ENCODE measurements around the gene PTPRZ1.

DNA sequence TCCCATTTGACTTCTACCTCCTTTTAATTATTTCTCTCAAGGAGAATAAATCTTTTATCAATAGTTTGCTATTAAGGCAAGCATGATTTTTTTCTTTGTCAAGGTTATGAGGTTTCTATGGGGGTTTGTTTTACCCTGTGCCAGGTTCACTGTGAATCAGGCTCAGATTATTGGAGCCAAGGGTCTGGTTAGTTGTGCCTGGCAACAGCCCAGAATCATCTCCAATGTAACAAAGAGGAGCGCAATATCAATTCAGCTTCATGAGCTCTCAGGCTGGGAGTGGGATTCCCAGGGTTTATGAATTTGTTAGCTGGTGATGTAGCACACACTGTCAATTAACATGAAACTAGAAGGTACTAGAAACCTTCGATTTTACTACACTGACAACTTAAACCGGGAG is 197.9 kb downstream of the PTPRZ1 start:
- TF ChIP-seq, protein P1, sequence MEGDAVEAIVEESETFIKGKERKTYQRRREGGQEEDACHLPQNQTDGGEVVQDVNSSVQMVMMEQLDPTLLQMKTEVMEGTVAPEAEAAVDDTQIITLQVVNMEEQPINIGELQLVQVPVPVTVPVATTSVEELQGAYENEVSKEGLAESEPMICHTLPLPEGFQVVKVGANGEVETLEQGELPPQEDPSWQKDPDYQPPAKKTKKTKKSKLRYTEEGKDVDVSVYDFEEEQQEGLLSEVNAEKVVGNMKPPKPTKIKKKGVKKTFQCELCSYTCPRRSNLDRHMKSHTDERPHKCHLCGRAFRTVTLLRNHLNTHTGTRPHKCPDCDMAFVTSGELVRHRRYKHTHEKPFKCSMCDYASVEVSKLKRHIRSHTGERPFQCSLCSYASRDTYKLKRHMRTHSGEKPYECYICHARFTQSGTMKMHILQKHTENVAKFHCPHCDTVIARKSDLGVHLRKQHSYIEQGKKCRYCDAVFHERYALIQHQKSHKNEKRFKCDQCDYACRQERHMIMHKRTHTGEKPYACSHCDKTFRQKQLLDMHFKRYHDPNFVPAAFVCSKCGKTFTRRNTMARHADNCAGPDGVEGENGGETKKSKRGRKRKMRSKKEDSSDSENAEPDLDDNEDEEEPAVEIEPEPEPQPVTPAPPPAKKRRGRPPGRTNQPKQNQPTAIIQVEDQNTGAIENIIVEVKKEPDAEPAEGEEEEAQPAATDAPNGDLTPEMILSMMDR (IDR thresholded peaks at IDR 0.05 in 2 of 3, conservative IDR thresholded peaks at IDR 0.05 in 1 of 3; ENCODE audit: control insufficient read depth in 2 of 3, extremely low read depth in 1 of 3, insufficient read depth in 1 of 3, low read depth in 3 of 3, low read length in 3 of 3), result no peak
- TF ChIP-seq POLR2A (IDR thresholded peaks at IDR 0.05; ENCODE audit: low read depth, low read length) (no peak), CBFB (IDR thresholded peaks at IDR 0.05; ENCODE audit: low read depth) (no peak), RFX5 (IDR thresholded peaks at IDR 0.05; ENCODE audit: low read depth, low read length) (no peak), SUZ12 (IDR thresholded peaks at IDR 0.05; ENCODE audit: unreplicated experiment) (no peak), CHD1 (IDR thresholded peaks at IDR 0.05; ENCODE audit: low read depth, low read length) (no peak), RAD21 (IDR thresholded peaks at IDR 0.05; ENCODE audit: insufficient read depth, low read depth, low read length) (no peak), BACH1 (IDR thresholded peaks at IDR 0.05; ENCODE audit: borderline replicate concordance) (no peak), TARDBP (IDR thresholded peaks at IDR 0.05; ENCODE audit: borderline replicate concordance) (no peak), KDM1A (IDR thresholded peaks at IDR 0.05; ENCODE audit: borderline replicate concordance) (no peak), REST (IDR thresholded peaks at IDR 0.05; ENCODE audit: low read depth, low read length) (no peak), NRF1 (conservative IDR thresholded peaks at IDR 0.05; ENCODE audit: low read depth, low read length) (no peak), PAX8 (IDR thresholded peaks at IDR 0.05) (no peak)
- TF ChIP-seq, protein P2, sequence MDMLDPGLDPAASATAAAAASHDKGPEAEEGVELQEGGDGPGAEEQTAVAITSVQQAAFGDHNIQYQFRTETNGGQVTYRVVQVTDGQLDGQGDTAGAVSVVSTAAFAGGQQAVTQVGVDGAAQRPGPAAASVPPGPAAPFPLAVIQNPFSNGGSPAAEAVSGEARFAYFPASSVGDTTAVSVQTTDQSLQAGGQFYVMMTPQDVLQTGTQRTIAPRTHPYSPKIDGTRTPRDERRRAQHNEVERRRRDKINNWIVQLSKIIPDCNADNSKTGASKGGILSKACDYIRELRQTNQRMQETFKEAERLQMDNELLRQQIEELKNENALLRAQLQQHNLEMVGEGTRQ (IDR thresholded peaks at IDR 0.05; ENCODE audit: borderline replicate concordance, low read depth, low read length), result no peak

Data from GM12878 (cell line).